Keratinocyte (primary cell): ENCODE results near the gene PEPD. TPM values are rescaled to one million over a fixed set of nuclear protein-coding genes. Genes with fewer than 3 reads are reported as not detected.

Experiments
- DNase-seq: peaks from one replicate; pipeline ENCODE4 v3.0.0-alpha.2; 2011; ENCODE audit warnings: low read depth, missing footprints, low spot score
- FAIRE-seq: peaks from 2 replicates; lab custom pipeline; 2011; peaks lifted over from hg19 to GRCh38; lab: Jason Lieb, UNC
- H2AFZ ChIP-seq: 2 replicates; pipeline ENCODE4 v1.6.0; 2012; ENCODE audit warnings: low read length, control low read depth, inconsistent platforms; ENCODE audit not compliant: control insufficient read depth
- H3K27ac ChIP-seq: 2 replicates; pipeline ENCODE4 v1.5.1; 2011; ENCODE audit warnings: low read length; ENCODE audit not compliant: control insufficient read depth, insufficient read depth
- H3K27me3 ChIP-seq: 3 replicates; pipeline ENCODE4 v1.6.0; 2011; ENCODE audit warnings: low read length; ENCODE audit not compliant: control insufficient read depth, insufficient read depth; ENCODE audit errors: extremely low read depth
- H3K36me3 ChIP-seq, 2 experiments: 2 replicates in 1 of 2; 3 replicates in 1 of 2; pipeline ENCODE4 v1.5.1; 2011; ENCODE audit warnings: low read length in 2 of 2, mild to moderate bottlenecking in 1 of 2; ENCODE audit not compliant: control insufficient read depth in 2 of 2, insufficient read depth in 2 of 2; ENCODE audit errors: extremely low read depth in 1 of 2
- H3K4me1 ChIP-seq: 3 replicates; pipeline ENCODE4 v1.5.1; 2011; ENCODE audit warnings: low read length; ENCODE audit not compliant: control insufficient read depth, insufficient read depth; ENCODE audit errors: extremely low read depth
- H3K4me2 ChIP-seq: 3 replicates; pipeline ENCODE4 v1.6.0; 2011; ENCODE audit warnings: low read depth, low read length; ENCODE audit not compliant: control insufficient read depth, insufficient read depth; ENCODE audit errors: extremely low read depth
- H3K4me3 ChIP-seq, 3 experiments: fragments of 200-600 bp in 1 of 3; sonication (generic) in 1 of 3; 2 replicates in 2 of 3; 3 replicates in 1 of 3; pipeline ENCODE4 v1.5.1; 2011 to 2016; ENCODE audit warnings: low read length in 3 of 3, mild to moderate bottlenecking in 3 of 3, control low read depth in 2 of 3, inconsistent platforms in 1 of 3, low read depth in 1 of 3, mixed read lengths in 1 of 3, mixed run types in 1 of 3, moderate library complexity in 1 of 3; ENCODE audit not compliant: control insufficient read depth in 2 of 3, insufficient read depth in 2 of 3; ENCODE audit errors: extremely low read depth in 1 of 3
- H3K79me2 ChIP-seq: 2 replicates; pipeline ENCODE4 v1.6.0; 2012; ENCODE audit warnings: low read length; ENCODE audit not compliant: control insufficient read depth, insufficient read depth
- H3K9ac ChIP-seq: 3 replicates; pipeline ENCODE4 v1.6.0; 2011; ENCODE audit warnings: low read length; ENCODE audit not compliant: control insufficient read depth, insufficient read depth; ENCODE audit errors: extremely low read depth
- H3K9me1 ChIP-seq: 3 replicates; pipeline ENCODE4 v1.6.0; 2011; ENCODE audit warnings: low read length; ENCODE audit not compliant: control insufficient read depth, insufficient read depth; ENCODE audit errors: extremely low read depth
- H3K9me3 ChIP-seq: 2 replicates; pipeline ENCODE4 v1.5.1; 2012; ENCODE audit warnings: low read depth, low read length; ENCODE audit not compliant: control insufficient read depth
- H4K20me1 ChIP-seq: 3 replicates; pipeline ENCODE4 v1.6.0; 2011; ENCODE audit warnings: low read length; ENCODE audit not compliant: control insufficient read depth, insufficient read depth; ENCODE audit errors: extremely low read depth
- EZH2 ChIP-seq: IDR thresholded peaks from one replicate; pipeline ENCODE4 v1.6.1; 2012; ENCODE audit warnings: inconsistent platforms, mild to moderate bottlenecking, low read length, moderate library complexity
- dilution Hi-C: fragments of 300-500 bp; cut with MboI; formaldehyde crosslinking; loops from one replicate; pipeline ENCODE4 v1.7.0; 2020; ENCODE audit warnings: low sequenced_read_pairs; ENCODE audit not compliant: extremely low pct_ligation_motif_present
- polyA plus RNA-seq, 5 experiments: library from polyadenylated mRNA; depleted of rRNA in 3 of 5; stranded (reverse) in 3 of 5; stranded (forward) in 1 of 5; unstranded in 1 of 5; fragments of >200 nt; gene quantifications; 1 replicate in 1 of 5; 2 replicates in 3 of 5; 3 replicates in 1 of 5; pipeline versions ENCODE4 v1.2.1 to v1.2.3, GENCODE V29; 2011 to 2012; ENCODE audit warnings: missing spikeins in 2 of 5, low read depth in 1 of 5, low replicate concordance in 1 of 5
- TF ChIP-seq, protein P1 (sequence below), 3 experiments: IDR thresholded peaks in 1 of 3; conservative IDR thresholded peaks in 1 of 3; optimal IDR thresholded peaks in 1 of 3; 2 replicates in 2 of 3; 3 replicates in 1 of 3; pipeline versions ENCODE3 to v1.5.1; 2011; ENCODE audit warnings: low read length in 3 of 3, mild to moderate bottlenecking in 3 of 3, moderate library complexity in 2 of 3, control low read depth in 1 of 3, inconsistent platforms in 1 of 3; ENCODE audit not compliant: insufficient read depth in 2 of 3; ENCODE audit errors: extremely low read depth in 1 of 3

Gene PEPD
- polyA plus RNA-seq, 1 donor (not counting 4 experiments of a cell fraction or from before 2014, with no cell fraction given), result 36.9 TPM

DNA sequence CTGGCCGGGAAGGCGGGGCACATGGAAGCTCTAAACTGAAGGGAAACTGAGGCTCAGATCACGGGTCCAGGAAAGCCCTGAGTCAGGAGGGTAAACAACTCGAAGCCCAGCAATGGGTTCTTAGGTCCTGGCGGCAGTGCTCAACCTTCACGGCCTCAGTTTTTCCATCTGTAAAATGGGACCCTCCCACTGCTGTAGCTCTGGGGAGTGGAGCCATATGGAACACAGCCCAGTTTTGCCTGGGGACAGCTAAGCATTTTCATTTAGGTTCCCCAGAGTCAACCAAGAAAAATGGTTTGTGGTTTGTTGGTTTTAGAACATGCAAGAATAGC is 117.7 kb downstream of the PEPD start:
- Histone ChIP-seq H4K20me1 (no peaks in the 10 kb centered on the region), H3K9me1 (no peaks in the 10 kb centered on the region), H3K9ac (no peak overlapping the region), H3K27ac (no peak overlapping the region), H3K9me3 (no peaks in the 10 kb centered on the region), H3K79me2 (no peaks in the 10 kb centered on the region), H3K4me3 (no peak overlapping the region), H2AFZ (no peak overlapping the region), H3K27me3 (no peaks in the 10 kb centered on the region), H3K36me3 (no peaks in the 10 kb centered on the region), H3K4me2 (no peak overlapping the region), H3K4me1 (no peaks in the 10 kb centered on the region)
- no peak for FAIRE-seq
- TF ChIP-seq EZH2, result no peak
- TF ChIP-seq, protein P1, sequence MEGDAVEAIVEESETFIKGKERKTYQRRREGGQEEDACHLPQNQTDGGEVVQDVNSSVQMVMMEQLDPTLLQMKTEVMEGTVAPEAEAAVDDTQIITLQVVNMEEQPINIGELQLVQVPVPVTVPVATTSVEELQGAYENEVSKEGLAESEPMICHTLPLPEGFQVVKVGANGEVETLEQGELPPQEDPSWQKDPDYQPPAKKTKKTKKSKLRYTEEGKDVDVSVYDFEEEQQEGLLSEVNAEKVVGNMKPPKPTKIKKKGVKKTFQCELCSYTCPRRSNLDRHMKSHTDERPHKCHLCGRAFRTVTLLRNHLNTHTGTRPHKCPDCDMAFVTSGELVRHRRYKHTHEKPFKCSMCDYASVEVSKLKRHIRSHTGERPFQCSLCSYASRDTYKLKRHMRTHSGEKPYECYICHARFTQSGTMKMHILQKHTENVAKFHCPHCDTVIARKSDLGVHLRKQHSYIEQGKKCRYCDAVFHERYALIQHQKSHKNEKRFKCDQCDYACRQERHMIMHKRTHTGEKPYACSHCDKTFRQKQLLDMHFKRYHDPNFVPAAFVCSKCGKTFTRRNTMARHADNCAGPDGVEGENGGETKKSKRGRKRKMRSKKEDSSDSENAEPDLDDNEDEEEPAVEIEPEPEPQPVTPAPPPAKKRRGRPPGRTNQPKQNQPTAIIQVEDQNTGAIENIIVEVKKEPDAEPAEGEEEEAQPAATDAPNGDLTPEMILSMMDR (optimal IDR thresholded peaks at IDR 0.05 in 1 of 3, IDR thresholded peaks at IDR 0.05 in 1 of 3, conservative IDR thresholded peaks at IDR 0.05 in 1 of 3; ENCODE audit: extremely low read depth in 1 of 3, insufficient read depth in 2 of 3, low read length in 3 of 3), result no peak
- DNase-seq, result no peak
- dilution Hi-C loops, result no loop called here

DNA sequence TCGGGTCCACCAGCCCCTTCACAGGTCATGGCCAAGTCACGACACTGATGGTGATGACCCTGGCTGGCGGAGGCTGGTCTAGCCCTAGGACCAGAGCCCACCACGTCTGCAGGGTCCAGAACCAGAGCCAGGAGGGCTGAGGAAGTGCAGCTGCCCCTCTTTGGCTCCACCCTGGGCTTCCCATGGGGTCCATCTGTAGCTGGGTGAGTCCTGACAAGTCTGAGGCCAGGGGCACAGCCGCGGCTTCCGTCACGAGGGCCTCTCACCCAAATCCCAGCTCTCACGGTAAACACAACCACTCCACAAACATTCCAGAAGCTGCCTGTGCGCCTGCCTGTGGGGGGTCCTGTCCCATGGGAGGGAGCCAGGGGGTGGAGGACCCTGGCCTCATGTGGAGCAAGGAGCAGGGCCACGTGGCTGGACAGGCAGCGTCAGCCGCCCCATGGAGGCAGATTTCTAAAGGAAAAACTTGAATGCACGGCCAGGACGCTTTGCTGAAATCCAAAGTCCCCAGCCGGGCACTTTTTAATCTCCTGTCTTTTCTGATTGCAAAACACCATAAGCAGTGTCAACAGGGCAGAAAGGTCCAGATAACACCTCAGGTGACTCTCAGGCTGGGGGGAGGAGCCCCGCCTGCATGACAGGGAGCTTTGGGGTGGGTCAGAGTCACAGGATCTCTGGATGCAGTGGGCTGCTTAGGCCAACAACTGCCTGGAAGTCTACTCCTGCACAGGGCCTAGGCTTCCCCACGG is 118.2 kb downstream of the PEPD start:
- no peak for DNase-seq
- no peaks in the 10 kb centered on the region for H3K9me1 ChIP-seq
- H3K79me2 ChIP-seq, result no peaks in the 10 kb centered on the region
- H3K27ac ChIP-seq, result no peak overlapping the region
- dilution Hi-C loops, result no loop called here
- no peak for FAIRE-seq
- no peaks in the 10 kb centered on the region for H3K9me3 ChIP-seq
- no peak overlapping the region for H3K4me3 ChIP-seq
- H3K36me3 ChIP-seq, result no peaks in the 10 kb centered on the region
- no peak overlapping the region for H3K4me2 ChIP-seq
- TF ChIP-seq, protein P1 (optimal IDR thresholded peaks at IDR 0.05 in 1 of 3, IDR thresholded peaks at IDR 0.05 in 1 of 3, conservative IDR thresholded peaks at IDR 0.05 in 1 of 3; ENCODE audit: extremely low read depth in 1 of 3, insufficient read depth in 2 of 3, low read length in 3 of 3), result no peak
- no peak for TF ChIP-seq EZH2
- H2AFZ ChIP-seq, result no peak overlapping the region
- H3K4me1 ChIP-seq, result no peaks in the 10 kb centered on the region
- no peak overlapping the region for H3K9ac ChIP-seq
- H4K20me1 ChIP-seq, result no peaks in the 10 kb centered on the region
- no peaks in the 10 kb centered on the region for H3K27me3 ChIP-seq
